ENCODE results near the gene REP15. TPM values are rescaled to one million over a fixed set of nuclear protein-coding genes. Genes with fewer than 3 reads are reported as not detected.

The REP15 gene
- total RNA-seq, 1 experiment from 2014 or later = 0.26 TPM

- peak; percentile 66 for TF ChIP-seq GABPB1 (CRISPR knock-in tag; IDR thresholded peaks at IDR 0.05)
- TF ChIP-seq ATF6 (CRISPR knock-in tag; IDR thresholded peaks at IDR 0.05) = no peak
- no peak for TF ChIP-seq ZNF425 (CRISPR knock-in tag; conservative IDR thresholded peaks at IDR 0.05)
- no peak for TF ChIP-seq FOXJ3 (CRISPR knock-in tag; IDR thresholded peaks at IDR 0.05; ENCODE audit: borderline replicate concordance)
- TF ChIP-seq ATF2 (CRISPR knock-in tag; IDR thresholded peaks at IDR 0.05; ENCODE audit: borderline replicate concordance, low read depth) = peak; percentile 67; the same call in 1 of the 2 replicates
- no peak for TF ChIP-seq NFATC4 (CRISPR knock-in tag; IDR thresholded peaks at IDR 0.05)
- no peak for TF ChIP-seq NFYB (CRISPR knock-in tag; conservative IDR thresholded peaks at IDR 0.05; ENCODE audit: low read depth)
- no peak; the same call in 1 of the 2 replicates for TF ChIP-seq IRF1 (CRISPR knock-in tag; IDR thresholded peaks at IDR 0.05)
- TF ChIP-seq ATF3 (CRISPR knock-in tag; conservative IDR thresholded peaks at IDR 0.05) = no peak
- no peak for TF ChIP-seq IRF2 (CRISPR knock-in tag; IDR thresholded peaks at IDR 0.05; ENCODE audit: borderline replicate concordance, low read depth)
- TF ChIP-seq GRHL2 (CRISPR knock-in tag; IDR thresholded peaks at IDR 0.05; ENCODE audit: insufficient replicate concordance, severe bottlenecking) = no peak
- no peak for TF ChIP-seq ZNF416 (CRISPR knock-in tag; IDR thresholded peaks at IDR 0.05)
- TF ChIP-seq ZNF512 (CRISPR knock-in tag; IDR thresholded peaks at IDR 0.05; ENCODE audit: borderline replicate concordance) = no peak
- no peak for TF ChIP-seq ZNF396 (CRISPR knock-in tag; IDR thresholded peaks at IDR 0.05; ENCODE audit: borderline replicate concordance)
- TF ChIP-seq MAX (CRISPR knock-in tag; IDR thresholded peaks at IDR 0.05) = peak; percentile 97
- no peak for TF ChIP-seq STAT6 (CRISPR knock-in tag; conservative IDR thresholded peaks at IDR 0.05; ENCODE audit: low read depth)
- peak; percentile 97 for TF ChIP-seq TEAD1 (CRISPR knock-in tag; IDR thresholded peaks at IDR 0.05)
- no peak for TF ChIP-seq CTCF (IDR thresholded peaks at IDR 0.05)
- peak; percentile 89; the same call in 1 of the 2 replicates for TF ChIP-seq ARID4B (CRISPR knock-in tag; IDR thresholded peaks at IDR 0.05; ENCODE audit: borderline replicate concordance)
These were observed 14.5 kb downstream of the REP15 start, which contains the start of gene MRPS35 (continued) for GRCh38 chr12:27710592-27711316.

Measured in WTC11 (cell line).